ENCODE results near the gene FOXL3.
A peak's percentile ranks its signal among the peaks of the same experiment; 100 is the strongest.

Gene FOXL3

DNA sequence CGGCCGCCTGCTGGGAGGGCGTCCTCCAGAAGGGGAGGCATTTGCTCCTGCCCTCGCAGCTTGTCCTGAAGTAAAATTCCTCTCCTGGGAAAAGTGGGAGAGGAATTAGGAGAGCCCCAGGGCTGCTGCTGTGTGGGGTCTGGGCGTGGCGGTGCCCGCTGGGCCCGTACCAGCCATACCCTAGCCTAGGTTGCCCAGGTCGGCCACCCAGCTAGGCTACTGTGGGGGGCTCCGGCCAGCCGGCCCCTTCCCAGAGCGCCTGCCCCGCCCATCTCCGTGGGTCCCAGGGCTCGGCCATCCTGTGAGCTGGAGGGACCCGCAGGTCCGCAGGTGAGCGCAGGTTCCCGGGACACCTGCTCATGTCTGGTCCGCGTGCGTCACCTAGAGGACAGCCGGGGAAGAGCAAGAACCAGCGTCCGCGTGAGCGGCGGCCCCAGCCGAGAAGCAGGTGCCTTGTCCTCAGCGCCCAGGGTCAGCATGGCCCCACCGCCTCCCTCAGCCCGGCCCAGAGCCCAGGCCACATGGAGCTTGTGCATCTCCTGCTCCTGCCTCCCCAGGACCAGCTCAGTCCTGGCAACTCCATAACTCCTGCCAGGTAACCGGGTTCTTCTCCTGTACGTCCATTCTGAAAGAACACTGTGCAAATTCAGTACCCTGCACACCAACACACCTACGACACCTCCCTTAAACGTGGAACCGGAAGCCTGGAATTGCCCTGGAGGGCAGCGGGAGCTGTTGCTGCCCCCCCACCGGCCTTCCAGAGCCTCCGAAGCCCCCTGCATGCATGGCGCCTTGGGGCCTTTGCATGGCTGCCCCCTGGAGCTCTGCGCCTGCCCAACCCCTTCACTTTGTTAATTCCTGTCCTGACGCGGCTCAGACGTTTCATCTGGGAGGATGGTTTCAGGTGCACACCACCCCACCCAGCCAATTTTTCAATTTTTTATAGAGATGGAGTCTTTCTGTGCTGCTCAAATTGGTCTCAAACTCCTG lies 22.8 kb upstream of the FOXL3 start:
- peak in 1 of 4 experiments; percentile 49 for DNase-seq

DNA sequence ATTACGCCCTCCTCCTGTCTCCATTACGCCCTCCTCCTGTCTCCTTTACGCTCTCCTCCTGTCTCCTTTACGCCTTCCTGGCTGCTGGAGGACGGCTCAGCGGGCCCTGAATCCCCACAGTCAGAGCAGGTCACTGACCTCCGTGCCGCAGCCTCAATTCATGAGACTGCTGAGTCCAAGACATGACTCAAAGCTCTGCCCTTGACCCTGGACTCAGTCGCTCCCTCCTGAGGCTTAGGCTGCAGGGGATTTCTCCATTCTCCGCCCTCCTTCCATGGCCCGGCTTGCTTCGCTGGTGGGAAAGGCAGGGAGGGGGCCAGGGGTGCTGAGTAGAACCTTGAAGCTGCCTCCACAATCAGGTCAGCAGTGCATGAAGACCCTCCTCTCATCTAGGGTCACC lies 21.0 kb upstream of the FOXL3 start:
- peak in 1 of 4 experiments; percentile 30 for DNase-seq

DNA sequence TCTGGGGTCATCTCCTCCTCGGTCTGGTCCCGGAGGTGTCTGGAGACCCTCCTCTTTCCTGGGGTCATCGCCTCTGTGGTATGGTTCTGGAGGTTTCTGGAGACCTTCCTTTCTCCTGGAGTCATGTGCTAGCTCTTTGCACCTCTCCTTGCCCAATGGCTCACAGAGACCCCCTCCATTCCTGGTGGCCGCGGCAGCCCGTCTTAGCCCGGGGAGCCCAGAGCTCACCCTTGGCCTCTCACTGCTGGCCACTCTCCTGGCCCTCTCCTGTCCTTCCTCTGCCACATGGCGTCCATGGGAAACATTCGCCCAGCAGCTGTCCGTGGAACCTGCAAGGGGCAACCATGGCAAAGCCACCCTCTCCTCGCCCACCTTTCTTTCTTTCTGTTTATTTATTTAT lies 20.2 kb upstream of the FOXL3 start:
- DNase-seq, result peak in 1 of 4 experiments; percentile 15

DNA sequence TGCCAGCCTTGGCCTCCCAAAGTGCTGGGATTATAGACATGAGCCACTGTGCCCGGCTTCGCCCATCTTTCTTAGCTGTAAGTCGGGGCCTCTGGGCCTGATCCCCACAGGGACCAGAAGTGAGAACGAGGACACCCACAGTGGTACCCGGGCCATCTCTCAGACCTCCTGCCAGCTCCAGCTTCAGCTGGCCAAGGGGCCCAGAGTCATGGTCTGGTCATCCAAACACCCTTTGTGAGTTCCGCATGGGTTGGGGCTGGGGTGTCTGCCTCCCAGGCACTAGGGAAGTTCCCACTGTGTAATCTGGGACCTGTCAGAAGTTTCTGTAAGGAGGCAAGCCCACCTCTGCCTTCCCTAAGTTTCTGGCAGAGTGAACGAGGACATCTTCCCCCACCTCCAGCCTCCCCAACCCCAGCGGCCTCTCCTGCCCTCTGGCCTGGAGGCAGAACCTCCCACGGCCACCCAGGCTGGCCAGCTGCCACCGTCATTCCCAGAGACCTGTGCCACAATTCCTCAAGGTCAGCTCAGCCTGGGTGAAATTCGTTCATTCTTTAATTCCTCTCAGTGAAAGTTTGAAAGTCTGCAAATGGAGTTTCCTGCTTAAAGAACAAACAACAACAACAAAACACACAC lies 19.5 kb upstream of the FOXL3 start:
- peak in 1 of 4 experiments; percentile 37 for DNase-seq

DNA sequence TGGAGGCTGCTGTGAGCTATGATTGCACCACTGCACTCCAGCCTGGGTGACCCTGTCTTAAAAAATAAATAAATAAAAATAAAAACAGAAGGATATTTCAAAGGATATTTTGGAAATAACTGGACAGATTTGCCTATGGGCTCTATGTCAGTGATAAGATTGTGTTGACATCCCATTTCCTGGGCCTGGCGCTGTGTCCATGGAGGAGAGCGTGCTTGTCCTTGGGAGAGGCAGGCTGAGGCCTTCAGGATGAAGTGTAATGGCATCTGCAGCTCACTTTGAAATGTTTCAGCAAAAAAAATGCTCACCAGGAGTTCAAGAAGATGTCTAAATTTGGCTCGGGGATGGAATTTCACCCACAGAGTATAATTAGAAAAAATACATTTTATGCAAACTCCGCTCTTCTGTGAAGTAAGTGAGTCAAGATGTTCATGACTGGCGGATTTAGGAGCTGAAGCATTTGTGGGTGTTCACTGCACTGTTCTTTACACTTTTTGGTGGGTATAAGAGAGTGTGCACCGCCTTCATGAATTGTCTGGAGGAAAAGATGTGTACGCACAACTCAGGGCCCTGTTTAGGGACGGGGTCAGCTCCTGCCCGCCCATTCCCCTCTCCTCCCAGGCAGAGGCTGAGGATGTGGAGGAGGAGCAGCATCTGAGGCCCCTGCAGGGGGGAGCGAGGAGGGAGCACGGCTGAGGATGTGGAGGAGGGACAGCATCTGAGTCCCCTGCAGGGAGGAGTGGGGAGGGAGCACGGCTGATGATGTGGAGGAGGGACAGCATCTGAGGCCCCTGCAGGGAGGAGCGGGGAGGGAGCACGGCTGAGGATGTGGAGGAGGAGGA lies 18.5 kb upstream of the FOXL3 start:
- peak in 1 of 4 experiments; percentile 42 for DNase-seq

DNA sequence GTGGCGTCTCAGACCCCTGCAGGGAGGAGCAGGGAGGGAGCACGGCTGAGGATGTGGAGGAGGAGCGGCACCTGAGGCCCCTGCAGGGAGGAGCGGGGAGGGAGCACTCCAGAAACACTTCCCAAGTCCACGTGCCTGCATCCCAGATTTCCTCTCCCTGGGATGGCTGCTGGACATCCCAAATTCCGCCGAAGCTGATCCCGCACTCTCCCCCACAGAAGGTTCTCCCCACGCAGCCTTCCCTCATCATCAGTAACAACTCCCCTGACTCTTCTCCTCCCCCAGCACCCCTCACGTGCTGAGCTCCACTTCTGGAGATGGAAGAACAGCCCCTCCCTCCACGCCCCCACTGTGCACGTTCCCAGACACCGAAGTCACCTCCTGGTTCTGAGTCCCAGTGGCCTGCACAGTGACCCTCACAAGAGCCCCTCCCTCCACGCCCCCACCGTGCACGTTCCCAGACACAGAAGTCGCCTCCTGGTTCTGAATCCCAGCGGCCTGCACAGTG lies 17.8 kb upstream of the FOXL3 start:
- DNase-seq, result peak in 1 of 4 experiments; percentile 29

DNA sequence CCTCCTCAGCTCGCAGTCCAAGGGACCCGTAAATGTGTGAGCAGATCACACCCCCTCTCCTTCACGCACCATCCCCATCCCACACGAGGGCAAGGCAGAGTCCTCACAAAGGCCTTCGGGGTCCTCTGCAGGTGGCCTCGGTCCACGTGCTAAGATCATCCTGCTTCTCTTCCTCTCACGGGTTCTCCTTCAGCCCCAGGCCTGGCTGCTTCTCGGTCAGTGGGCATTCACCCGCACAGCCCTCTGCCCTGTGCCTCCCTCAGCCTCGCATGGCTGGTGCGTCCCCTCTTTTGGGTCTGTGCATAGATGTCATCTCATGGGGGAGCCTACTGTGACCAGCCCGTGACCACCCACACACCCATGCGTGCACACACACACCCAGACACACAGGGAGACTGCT lies 17.3 kb upstream of the FOXL3 start:
- no peak for DNase-seq

DNA sequence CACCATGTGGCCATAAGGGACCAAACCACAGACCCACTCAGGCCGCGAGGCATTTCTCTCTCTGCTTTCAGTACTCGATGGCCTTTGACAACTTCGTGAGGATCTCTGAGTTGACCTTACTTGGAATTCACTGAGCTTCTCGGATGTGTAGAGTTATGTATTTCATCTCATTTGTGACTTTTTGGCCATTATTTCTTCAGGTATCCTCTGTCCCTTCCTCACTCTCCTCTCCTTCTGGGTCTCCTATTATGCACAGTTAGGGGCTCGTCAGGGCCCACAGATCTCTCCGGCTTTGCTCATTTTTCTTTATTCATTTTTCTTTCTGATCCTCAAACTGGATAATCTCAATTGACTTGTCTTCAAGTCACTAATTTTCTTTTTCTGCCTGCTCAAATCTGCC lies 16.6 kb upstream of the FOXL3 start:
- no peak for DNase-seq

DNA sequence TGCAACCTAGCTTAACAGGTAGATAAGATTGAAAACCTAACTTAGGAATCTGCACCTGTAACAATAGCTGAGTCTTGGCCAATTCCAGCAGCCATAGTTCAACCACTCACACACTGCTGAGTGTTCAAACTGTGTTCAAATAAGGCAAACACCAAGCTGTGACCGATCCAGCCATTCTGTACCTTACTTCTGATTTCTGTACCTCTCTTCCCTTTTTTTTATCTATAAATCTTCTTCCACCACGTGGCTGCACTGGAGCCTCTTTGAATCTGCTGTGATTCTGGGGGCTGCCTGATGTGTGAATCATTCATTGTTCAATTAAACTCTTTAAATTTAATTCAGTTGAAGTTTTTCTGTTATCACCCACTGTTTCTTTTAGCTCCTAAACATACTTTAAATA lies 15.7 kb upstream of the FOXL3 start:
- no peak for DNase-seq

DNA sequence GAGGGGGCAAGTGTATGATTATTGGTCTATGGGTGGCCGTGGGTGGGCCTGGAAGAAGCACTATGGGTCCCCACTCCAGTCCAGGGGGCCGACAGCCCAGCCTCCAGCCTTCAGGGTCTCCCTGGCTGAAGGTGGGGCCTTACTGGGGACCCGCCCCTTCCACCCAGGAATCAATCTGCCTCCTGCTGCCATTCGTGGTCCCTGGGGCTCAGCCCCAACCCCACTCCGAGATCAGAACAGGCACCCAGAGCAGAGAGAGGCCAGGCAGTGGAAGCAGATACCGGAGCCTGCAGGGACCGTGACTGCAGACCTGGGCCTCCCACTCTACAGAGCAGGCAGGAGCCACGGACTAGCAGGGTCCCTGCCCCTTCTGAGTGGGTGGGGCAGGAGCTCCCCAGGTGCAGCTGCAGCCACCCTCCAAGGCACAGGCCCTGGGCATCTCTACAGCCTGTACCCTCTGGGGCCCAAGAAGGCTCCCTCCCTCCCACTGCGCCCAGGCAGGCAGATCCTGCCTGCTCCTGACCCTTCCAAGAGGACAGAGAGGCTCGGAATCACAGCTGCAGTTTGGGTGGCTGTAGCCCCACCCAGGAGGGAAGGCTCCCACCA lies 13.6 kb upstream of the FOXL3 start:
- DNase-seq, result no peak

DNA sequence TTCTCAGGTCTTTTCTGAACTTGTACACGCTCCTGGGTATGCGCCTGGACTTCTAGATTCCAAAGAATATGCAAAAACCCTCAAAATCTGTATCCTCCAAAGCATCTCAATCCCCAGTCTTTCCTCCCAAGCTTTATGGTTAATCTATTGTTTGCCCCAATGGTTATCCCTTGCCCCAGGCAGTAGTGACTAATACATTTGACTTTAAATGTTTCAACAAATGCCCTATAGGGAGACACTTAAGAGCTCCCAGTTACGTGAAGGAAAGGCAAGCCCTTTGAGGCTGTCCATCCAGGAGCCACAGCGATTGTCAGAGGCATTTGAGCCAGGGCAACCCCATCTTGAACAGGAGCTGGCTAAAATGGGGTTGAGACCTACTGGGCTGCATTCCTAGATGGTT lies 12.7 kb upstream of the FOXL3 start:
- DNase-seq, result peak in 1 of 4 experiments; percentile 0

DNA sequence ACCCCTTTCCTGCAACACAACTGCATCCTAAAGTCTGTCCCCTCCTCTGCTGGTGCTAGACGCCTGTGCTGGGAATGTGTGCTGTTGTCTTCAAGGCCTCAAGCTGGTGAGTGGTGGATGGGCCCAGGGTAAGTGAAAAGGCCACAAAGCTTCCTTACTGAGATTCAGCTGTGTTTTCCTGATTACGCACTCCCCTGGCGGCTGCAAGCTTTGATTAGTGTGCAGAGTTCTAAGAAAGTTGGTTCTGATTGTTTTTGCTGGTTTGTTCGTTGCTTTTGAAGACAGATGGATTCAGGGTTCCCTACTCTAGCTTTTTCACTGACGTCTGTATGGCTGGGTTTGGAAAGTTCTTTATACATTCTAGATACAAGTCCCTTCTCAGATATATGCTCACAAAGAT lies 11.9 kb upstream of the FOXL3 start:
- DNase-seq, result no peak

DNA sequence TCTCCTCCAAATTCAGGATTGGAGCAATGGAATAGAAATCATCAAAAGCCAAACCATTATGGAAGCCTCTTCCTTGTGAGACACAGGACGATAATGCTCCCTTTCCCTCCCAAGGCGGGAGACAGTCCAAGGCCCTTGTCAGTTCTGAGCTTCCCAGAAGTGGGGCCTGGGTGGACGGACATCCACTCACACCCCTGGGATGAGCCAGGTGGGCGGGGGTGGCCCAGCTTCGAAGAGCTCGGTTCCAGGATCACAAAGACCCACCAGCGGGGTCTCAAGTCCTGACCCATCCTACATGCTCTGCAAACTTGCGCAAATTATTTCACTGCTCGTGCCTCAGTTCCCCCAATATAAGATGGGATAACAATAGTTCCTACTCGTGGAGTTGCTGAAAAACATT lies 10.1 kb upstream of the FOXL3 start:
- no peak for DNase-seq

DNA sequence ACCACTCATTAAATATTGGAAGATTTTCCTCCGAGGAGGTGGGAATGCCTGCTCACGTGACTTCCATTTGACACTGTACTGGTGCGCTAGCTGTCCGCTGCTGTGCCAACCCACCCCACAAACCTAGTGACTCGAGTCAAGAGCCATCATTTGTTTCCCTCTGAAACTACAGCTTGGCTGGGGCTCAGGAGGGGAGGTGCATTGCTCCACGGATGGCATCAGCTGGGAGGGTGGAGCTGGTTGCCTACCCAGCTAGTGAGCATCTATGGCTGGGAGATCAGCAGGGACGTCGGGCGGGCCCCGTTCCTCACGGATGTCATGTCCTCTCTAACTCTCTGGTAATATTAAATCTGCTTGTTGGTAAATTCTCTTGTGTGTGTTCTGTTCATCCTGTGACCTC lies 9.5 kb upstream of the FOXL3 start:
- no peak for DNase-seq

DNA sequence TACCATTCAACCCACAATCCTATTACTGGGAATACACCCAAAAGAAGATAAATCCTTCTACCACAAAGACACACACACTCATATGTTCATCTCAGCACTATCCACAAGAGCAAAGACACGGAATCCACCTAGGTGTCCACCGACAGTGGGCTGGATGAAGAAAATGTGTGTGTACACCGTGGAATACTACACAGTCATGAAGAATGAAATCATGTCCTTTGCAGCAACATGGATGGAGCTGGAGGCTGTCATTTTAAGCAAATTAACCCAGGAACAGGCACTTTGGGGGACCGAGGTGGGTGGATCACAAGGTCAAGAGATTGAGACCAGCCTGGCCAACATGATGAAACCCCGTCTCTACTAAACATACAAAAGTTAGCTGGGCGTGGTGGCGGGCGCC lies 8.3 kb upstream of the FOXL3 start:
- DNase-seq, result no peak

DNA sequence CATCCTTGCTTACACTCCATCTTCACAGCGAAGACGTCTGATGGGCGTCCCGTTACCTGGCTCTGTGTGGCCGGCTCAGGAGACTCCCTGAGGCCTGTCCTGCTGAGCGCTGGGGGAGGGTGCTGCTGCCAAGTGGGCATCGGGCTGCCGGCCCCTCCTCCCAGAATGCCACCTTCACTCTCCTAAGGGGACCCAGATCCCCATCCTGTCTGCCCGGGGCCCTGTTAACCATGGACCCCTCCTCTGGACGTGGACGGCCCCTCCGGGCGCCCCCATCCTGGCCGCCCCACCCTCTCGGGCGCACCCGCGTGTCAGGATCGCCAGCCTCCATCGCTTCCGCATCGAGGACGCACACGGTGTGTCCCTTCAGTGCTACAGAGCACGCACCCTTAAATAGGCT lies 7.3 kb upstream of the FOXL3 start:
- no peak for DNase-seq

DNA sequence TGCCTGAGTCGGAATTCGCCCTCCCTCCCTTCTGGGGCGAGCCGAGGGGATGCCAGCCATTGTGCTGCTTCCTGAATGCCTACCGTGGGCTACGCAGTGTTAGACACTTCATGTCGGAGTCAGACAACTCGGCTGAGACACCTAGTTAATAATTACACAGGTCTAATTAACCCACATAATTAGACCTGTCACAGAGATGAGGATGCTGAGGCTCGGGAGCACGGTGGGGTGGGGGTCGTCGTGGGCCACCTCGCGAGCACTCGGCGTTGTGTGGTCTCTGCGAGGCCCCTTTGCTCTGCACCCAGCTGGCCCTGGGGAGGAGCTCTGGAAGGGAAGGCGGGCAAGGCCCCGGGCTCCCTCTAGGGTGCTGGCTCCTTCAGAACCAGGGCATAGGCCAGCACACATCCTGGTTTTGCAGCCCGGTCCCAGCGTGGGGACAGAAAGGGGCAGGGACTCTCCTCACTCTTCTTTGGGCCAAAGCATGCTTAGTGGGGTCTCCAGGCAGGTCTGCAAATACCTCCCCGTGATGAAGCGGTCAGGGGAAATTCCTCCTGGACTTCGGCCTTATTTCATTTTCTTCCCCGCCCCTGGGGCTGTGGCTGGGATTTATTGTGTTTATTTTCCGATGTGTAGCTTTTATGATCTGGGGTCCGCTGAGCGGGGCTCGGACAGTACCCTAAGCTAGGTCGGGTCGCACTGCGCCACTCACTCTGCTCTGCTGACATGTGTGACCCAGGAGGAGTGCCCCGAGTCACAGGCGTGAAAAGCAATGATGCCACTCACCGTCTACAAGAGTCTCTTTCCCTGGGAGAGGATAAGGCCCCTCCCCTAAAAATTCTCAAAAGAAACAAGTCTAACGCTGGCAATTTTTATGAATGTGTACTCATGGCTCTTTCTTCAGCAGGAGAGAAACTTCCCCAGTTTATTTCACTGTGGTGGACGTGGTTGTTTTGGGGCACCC lies 4.9 kb upstream of the FOXL3 start:
- DNase-seq, result no peak

DNA sequence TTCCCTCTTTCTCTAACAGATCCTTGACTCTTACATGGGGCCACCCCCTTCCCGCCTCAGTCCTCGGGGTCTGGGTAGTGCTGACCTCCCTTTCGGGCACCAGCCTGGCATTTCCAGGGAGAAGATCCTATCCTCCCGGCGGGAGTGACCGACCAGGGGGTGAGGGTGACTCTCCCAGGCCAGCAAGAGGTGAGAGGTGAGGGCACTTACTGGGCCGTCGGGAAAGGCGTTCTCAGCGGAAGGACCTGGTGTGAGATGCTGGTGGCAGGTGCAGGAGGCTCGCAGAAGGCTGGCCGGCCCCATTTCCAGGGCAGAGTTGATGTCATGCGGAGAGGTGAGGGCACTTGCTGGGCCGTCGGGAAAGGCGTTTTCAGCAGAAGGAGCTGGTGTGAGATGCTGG lies 4.2 kb upstream of the FOXL3 start:
- no peak for DNase-seq

DNA sequence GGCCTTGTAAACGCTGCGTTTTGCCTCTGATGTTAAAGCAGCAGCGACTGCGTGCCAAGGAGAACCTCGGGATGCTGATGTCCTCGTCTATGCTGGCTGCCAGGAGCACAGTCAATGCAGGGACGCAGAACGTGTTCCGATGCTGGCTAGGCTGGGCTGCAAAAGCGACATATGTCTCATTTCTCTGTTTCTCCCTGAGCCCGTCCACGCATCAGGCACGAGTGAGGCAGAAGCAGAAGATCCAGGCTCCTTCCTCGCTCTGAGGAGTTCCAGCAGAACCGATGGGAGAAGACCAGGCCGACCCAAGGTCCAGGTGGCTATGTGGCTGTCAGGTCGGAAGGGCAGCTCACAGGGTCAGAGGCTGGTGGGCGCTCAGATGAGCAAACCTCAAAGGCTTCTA lies 3.7 kb upstream of the FOXL3 start:
- no peak for DNase-seq

DNA sequence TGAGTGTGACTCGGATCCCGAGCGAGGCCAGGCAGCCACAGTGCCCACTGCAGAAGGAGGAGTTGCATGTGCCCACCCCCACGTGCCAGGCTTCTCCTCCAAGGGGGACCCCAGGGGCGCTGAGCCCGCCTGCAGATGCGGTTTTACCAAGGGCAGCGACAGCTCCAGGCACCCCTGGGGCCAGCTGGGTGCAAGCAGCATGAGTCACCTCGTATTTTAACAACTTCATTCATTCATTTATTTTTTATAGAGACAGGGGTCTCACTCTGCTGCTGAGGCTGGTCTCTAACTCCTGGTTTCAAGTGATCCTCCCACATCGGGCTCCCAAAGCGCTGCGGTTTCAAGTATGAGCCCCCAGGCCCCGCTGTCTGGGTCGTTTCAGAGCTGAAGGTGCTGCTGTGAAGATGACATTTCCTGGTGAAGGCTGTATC lies 1.3 kb upstream of the FOXL3 start:
- no peak for DNase-seq

DNA sequence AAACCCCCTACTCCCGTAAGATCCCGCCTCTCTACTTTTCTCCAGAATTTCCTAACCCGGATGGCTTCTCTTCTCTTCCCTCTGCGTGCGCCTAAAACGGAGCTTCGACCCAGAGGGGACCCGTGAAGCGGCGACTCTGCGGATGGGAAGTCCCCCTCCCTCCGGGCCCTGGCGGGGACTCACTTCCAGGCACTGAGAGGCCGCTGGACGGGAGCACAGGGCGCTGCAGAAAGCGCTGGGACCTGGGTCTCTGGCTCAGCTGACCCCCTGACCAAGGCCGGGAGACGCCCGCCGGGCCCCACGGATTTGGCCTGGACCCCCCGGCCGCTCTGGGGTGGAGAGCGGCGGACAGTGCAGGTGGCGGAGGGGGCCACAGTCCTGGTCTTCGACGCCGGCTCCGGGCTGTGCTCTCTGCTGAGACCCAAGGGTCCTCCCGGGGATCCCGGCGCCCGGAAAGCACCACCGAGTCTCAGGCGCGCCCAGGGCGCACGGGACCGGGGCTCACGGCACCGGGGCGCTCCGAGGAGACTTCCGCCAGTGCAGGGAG lies 688 bp upstream of the FOXL3 start:
- DNase-seq, result no peak
